Medulla oblongata (tissue), 1 donor: ENCODE measurements around the gene ZNF471.

Experiments used
- DNase-seq: peaks from one replicate; pipeline ENCODE4 v3.0.0-alpha.2; 2015; ENCODE audit errors: extremely low spot score

Gene ZNF471

DNA sequence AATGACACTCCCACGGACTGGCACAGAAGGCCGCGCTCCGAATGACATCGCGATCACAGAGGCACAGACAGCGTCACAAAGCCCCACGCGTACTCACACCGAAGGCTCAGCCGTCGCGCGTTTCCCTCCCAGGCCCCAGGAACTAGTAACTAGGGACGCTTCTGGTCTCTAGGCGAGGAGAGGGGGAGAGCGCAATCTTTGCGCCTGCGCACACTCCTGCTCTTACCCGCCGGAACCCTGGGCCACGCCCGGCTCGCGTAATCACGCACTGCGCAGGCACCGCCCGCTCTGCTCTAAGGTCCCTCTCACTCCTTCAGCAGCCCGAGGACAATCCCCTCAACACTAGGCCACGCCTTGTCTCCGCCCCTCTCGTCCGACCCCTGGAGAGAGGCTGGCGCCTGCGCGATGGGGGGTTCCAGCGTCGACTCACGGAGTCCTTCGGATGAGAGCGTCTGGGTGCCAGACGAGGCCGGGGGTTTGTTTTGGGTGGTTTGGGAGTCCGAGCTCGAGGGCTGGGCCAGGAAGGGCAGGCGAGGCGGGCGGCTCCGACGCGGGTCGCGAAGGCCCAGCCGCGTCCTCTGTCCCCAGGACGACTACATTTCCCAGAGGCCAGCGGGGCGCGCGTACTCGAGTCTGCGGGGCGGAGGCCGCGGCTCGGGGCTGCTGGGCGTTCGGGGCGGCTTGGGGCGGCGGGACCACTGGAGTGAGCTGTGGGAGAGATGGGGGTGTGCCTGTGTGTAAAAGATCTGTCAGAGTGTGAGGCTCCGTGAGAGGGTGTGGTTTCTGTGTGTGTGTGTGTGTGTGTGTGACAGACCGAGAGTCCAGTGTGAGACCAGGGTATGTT, at the start of gene ZNF471:
TSS of gene ZNF471 (plus strand) at position 410 of the 844 bp plus-strand sequence. CDS start 3,717 bp downstream, outside the sequence.
- peak; percentile 99 for DNase-seq

DNA sequence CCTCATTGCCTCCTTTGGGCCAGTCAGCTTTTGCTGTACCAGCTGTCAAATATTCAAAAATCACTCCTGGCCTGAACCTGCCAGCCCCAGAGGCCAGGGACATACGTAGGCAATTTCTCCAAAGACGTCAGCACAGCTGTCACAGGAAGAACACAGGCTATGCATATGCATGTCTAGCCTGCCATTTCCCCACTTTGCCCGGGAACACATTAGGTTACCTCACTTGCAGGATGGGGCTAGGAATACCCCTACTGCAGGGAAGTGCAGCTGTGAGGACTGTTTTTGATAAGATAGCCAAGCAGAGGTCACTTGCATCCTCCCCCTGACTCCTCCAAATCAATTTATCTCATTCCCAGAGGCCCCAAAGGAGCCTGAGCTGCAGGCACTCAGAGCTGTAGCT, 33.3 kb upstream of the ZNF471 start:
- no peak for DNase-seq

DNA sequence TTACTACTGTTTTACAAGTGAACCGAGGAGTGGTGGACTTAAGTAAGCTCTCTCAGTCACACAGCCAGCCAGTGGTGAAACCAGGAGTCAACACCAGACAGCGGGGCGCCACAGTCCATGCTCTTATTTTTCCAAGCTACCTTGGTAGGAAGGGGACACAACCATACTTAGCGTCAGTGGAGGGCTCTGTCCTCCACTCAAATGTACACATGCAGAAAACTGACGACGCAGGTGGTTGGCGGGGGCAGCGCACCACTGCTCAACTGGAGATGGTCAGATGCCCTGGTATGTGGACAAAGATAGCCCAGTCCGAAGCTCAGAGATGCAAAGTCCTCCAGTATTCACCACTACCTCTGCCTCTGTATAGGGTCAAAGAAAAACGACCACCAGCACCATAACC, 31.6 kb upstream of the ZNF471 start:
- DNase-seq: no peak

DNA sequence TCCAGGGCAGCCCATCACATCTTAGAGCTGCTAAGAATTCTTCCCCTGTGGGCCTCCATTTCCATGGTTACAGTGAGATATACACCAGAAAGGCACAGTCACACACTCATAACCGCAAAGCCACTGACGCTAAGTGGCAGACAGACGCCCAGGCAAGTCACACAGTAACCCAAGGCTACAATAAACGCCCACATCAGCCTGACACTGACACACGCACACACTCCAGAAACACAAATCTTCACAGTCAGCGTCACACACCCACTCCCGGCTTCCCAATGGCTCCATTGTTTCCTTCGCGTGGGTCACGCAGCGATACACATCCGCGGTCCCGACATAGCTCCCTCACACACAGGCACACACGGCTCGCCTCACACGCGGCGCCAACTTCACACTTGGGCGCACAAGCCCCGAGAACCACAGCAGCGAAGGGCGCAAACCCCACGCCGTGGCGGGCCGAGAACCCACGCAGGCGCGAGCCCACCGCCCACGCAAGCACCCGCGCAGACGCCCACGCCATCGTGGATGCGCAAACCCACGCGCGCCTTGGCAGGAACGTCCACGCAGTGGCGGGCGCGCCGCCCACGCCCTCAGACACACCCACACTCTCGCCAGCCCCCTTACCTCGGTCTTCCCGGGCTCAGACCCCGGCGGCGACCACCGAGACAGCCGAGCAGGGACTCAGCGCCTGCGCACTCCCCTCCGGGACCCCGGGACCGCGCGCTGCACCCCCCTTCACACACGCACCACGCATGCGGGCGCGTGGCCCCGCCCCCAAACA, 30.8 kb upstream of the ZNF471 start, which contains the start of gene ZNF667:
TSS of gene ZNF667 (minus strand) at position 695 of the 778 bp plus-strand sequence. CDS start 14,975 bp downstream, outside the sequence.
- peak; percentile 18 for DNase-seq

DNA sequence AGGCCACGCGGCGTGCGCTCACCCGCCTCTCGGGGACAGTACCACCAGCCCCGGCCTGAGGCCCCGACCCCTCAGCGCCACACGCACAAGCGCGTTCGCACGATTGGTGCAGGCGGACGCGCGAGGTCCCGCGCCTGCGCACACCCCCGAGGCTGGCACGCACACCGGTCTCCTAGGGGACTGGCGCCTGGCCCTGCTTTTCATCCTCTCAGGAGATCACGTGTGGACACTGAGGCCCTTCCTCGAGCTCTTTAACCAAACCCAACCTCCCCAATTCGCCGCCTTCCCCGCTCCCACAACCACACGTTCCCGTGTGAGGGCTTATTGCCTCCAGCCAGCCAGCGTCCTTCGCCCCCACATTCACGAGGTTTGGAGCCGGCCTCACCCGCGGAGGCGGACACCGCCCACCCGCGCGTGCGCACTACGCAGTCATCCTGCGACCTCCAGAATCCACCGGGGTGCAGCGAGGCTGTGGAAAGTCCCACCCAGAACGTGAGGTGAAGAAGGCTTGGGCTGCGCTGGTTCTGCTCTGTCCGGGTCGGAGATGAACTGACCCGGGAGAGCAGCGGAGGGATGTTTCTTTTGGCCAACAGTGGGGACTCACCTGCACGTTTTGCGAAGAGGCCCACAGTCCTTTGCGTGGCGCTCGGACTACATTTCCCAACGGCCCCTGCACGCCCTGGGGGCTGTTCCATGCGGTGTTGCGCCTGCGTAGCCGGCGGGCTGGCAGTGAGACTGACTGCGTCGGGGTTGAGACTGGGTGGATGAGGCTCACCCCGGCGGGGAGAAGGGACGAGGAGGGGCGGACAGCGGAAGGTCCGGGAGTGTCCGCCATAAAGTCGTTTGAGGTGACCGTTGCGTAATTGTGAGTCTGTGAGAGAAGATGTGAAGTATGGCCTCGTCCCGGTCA, 30.0 kb upstream of the ZNF471 start:
- peak; percentile 92 for DNase-seq

DNA sequence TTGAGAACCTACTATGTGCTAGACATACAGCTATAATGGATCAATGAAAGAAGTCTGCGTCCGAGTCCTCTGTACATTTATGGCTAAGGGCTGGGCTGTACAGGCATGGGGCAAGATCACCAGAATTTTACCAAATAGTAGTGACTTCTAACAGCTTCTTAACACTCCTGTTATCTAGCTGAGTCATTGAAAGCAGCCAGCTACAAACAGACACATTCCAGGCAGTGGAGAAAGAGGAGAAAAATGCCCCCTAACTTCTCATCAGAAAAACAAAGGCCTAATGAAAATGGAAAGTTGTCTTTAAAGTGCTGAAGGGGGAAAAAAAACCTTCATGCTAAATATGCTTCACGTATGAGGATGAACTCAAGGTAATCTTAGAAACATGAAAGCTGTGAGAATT, 16.3 kb upstream of the ZNF471 start:
- no peak for DNase-seq

DNA sequence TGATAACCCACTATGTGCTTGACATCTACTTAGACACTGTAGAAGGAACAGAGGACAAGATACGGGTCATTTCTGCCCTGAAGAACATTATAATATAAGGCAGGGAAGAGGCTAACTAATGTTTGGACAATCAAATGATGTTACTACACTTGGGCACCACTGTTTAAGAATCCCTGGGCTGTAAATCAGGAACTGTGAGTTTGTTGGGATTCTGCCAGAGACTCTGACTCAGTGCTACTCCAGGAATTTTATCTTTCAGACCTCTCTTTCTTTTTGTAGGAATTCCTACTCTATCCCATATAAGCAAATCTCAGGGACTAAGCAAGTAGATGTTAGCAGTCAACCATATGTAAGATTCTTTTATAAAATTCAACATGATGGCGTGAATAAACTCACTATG, 3.1 kb upstream of the ZNF471 start:
- no peak for DNase-seq

DNA sequence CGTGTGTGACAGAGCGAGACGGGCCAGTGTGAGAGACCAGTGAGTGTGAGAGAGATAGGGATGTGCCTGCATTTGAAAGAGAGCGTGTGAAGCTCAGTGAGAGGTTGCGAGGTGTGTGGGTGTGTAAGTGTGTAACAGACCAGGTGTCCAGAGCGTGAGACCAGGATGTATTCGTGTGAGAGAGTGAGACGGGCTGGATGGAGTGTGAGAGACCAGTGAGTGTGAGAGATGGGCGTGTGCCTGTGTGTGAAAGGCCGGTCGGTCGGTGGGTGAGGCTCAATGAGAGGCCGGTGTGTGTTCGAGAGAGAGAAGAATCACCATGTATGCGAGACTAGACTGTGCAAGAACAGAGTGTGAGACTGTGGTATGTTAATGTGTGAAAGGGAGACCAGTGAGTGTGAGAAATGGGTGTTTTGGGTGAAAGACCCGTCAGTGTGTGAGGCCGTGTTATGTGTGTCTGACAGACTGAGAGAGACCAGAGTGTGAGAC, 679 bp downstream of the ZNF471 start:
- no peak for DNase-seq

DNA sequence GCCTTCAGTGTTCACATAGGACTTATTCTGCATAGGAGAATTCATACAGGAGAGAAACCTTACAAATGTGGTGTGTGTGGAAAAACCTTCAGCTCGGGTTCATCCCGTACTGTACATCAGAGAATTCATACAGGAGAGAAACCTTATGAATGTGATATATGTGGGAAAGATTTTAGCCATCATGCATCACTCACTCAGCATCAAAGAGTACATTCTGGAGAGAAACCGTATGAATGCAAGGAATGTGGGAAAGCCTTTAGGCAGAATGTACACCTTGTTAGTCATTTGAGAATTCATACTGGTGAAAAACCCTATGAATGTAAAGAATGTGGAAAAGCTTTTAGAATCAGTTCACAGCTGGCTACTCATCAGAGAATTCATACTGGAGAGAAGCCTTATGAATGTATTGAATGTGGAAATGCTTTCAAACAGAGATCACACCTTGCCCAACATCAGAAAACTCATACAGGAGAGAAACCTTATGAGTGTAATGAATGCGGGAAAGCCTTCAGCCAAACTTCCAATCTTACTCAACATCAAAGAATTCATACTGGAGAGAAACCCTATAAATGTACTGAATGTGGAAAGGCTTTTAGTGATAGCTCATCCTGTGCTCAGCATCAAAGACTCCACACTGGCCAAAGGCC, 17.7 kb downstream of the ZNF471 start:
- no peak for DNase-seq

DNA sequence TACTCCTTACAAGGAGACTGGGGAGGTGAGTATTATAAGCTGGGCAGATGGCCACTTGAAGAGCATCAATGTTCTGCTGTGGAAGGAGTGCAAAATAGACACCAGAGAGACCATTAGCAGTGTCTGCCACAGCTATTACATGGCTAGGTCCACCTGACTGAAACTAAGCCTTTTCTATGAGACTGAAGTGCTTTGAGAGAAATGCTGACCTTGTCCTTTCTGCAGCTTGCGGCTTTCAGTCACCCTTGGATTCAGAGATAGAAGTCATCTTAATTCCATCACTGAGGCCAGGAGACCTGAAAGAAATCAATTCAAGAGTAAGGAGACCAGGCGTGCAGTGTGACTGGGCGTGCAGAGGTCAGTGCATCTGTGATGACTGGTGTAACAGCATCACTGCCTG, 29.8 kb downstream of the ZNF471 start:
- no peak for DNase-seq

DNA sequence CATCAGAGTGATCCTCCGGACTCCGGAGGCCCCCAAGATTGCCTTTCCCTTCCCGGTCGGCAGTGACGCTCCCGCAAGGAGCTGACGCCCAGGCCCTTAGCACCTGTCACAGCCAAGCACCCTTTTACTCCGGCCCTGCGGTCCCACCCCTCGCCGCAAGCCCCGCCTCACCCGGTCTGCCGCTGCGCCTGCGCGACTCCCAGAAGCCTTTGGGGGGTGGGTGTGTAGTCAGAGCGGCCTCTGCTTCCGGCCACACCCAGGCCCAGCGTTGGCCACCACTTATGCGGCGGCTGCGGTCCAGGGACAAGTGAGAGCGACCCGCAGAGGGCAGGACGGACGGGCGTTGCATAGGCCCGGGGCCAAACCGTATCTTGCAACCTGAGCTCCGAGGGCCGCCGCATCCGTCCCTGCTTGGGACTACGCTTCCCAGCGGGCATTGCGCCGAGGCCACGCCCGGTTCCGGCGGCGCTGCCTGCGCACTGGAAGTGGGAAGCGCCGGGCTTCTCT, 30.7 kb downstream of the ZNF471 start:
- peak; percentile 91 for DNase-seq

DNA sequence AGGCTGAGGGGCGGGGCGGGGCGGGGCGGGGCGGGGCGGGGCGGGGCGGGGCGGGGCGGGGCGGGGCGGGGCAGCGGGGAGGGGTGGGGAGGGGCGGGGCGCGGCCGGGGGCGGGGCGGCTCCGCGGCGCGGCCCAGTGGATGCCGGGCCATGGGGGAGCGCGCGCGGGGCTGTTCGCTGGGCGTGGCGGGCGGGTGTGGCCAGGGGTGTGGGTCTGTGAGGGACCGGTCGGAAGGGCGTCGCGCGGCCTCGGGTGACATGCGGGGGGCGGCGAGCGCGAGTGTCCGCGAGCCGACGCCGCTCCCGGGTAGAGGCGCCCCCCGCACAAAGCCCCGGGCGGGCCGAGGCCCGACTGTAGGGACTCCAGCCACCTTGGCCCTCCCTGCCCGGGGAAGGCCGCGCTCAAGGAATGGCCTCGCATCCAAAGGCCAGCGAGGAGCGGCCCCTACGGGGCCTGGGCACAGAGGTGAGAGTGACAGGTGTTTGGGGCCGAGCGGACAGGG, 31.2 kb downstream of the ZNF471 start, which contains the start of gene ZFP28:
TSS of gene ZFP28 (plus strand) at position 188 of the 503 bp plus-strand sequence. CDS start at position 259, 71 bp downstream.
- DNase-seq: no peak

DNA sequence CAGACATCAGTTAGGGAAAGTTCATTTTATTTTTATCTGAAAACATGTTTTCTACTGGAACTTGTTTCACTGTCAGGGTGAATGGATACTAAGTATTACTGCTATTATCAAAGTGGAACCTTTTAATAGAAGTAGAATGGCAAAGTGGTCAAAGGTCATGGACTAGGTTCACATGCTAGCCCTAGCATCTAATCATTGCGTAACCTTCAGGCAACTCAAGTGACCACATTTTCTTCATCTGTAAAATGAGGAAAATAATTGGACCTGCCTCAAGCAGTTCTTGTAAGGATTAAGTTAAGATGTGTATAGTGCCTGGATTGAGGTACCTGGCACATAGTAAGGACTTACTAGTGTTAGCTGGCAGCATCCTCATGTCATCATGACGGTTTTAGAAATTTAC, 36.1 kb downstream of the ZNF471 start:
- no peak for DNase-seq

DNA sequence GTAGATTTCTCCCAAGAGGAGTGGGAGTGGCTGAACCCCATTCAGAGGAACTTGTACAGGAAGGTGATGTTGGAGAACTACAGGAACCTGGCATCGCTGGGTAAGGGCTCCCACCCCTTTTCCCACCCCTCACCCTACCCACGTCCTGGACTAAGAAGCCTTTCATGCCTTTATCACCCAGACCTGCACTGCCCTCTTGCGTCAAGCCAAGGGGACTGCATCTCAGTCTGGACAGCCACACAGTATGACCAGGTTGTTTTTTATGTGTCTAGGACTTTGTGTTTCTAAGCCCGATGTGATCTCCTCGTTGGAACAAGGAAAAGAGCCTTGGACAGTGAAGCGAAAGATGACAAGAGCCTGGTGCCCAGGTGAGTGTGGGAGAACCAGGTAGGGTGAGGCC, 39.9 kb downstream of the ZNF471 start:
- DNase-seq: no peak

DNA sequence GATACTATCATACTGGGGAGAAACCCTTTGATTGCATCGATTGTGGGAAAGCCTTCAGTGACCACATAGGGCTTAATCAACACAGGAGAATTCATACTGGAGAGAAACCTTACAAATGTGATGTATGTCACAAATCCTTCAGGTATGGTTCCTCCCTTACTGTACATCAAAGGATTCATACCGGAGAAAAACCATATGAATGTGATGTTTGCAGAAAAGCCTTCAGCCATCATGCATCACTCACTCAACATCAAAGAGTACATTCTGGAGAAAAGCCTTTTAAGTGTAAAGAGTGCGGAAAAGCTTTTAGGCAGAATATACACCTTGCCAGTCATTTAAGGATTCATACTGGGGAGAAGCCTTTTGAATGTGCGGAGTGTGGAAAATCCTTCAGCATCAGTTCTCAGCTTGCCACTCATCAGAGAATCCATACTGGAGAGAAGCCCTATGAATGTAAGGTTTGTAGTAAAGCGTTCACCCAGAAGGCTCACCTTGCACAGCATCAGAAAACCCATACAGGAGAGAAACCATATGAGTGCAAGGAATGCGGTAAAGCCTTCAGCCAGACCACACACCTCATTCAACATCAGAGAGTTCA, 46.7 kb downstream of the ZNF471 start:
- no peak for DNase-seq

DNA sequence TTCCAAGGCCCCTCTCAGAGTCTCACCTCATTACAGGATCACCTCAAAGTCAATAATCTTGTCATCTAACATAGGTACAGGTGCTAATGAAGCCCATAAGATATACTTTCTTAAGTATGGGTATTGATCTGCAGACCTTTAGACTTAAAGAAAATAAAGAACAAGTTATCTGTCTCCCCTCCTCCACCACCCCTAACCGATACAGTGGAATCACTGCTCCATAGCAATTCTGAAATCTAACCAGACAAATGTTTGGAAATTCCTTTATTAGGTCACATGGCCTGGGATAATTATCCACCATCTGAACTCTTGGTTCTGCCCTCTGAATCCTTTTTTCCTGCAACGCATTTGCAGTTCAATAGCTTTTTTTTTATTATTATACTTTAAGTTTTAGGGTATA, 55.1 kb downstream of the ZNF471 start:
- DNase-seq: no peak

DNA sequence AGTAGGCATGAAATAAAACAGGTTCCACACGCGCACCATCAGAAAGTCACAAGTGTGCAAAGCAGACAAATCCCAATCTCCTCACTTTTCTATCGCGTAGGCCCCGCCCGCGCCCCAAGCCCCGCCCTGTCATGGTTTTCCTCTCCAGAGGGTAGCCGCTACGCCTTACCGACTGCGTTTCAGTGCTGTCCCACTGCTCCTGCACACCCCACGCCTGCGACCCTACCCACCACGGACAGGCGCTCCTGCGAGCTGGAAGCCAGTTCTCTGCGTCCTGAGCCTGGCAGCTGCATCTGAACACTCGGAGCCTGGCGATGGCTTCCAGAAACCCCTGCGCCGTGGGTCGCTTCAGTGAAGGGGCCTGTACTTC, 59.2 kb downstream of the ZNF471 start:
- DNase-seq: no peak

DNA sequence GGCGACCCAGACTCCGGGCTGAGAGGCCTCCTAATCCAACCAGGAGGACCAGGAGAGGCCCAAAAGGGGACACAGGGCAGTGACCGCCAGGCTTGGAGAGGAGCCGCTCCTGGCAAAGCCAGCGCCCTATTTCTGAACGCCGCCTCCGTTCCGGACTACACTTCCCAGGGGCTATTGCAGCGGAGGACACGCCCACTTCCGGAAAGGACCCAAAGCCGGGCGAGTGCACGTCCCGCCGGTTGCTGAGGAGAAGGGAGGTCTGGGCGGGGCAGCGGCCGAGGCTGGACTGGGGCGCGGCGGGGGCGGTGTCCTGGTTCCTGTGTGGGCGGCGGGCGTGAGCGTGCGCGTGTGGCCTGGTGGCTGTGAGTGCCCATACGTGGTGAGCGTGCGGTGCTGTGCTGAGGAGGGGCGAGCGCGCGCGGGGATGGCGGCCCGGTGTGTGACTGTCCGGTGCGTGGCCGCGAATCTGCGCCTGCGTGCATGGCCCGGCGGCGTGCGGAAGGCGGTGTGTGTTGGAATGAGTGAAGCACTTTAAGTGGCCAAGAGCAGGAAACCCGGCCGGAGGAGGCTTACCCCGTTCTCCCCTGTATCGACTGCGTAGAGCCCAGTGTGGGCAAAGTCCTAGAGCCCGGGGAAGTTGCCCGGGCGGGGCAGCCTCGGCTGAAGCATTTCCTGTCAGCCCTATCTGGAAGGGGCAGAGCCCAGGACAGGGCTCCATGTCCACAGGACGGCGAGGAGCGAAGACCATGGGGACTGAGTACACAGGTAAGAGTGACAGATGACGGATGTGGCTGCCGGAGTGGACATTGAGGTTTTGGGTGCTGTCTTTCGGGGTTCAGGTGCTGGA, 59.8 kb downstream of the ZNF471 start, which contains the start of gene ZNF470:
TSS of gene ZNF470 (plus strand) at position 195 of the 847 bp plus-strand sequence. CDS start 2,844 bp downstream, outside the sequence.
- DNase-seq: peak; percentile 95

DNA sequence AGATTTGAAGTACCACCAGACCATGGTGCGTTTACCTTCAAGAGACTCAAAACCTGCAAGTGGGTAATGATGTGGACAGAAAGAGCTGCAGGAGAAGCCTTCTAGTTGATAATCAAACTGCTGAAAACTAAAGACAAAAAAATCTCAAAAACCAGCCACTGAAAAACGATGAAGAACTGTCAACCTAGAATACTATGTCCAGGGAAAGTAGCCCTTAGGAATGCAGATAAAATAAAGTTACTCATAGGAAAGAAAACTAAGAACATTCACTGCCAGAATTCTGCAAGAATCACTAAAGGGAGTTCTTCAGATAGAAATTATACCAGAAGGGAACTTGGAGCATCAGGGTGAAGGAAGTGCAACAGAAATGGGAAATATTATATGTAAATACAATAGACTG, 64.9 kb downstream of the ZNF471 start:
- no peak for DNase-seq
